Natural killer cell (primary cell): Measurements from ENCODE around the gene PSME2. TPM values are rescaled to one million over a fixed set of nuclear protein-coding genes. Genes with fewer than 3 reads are reported as not detected.

Experiments used
- ATAC-seq, 3 donors: fragments of 150-1000 bp in 2 of 3; fragments of 200-7000 bp in 1 of 3; cut with Tn5 transposase; 1 replicate in 1 of 3; 2 replicates in 2 of 3; pipeline ENCODE4 v1.10.0; 2021; ENCODE audit warnings: mild to moderate bottlenecking in 2 of 3, moderate library complexity in 2 of 3
- DNase-seq, 2 donors: peaks; one replicate each; pipeline versions ENCODE4 v3.0.0 to v3.0.0-alpha.2; 2013 to 2021; ENCODE audit warnings: mixed read lengths in 1 of 2
- H3K27ac ChIP-seq: one replicate; pipeline ENCODE4 v1.5.1; 2013; ENCODE audit warnings: mild to moderate bottlenecking, low read length
- H3K27me3 ChIP-seq: one replicate; pipeline ENCODE4 v1.6.1; 2013; ENCODE audit warnings: low read length; ENCODE audit not compliant: control insufficient read depth, insufficient read depth
- H3K36me3 ChIP-seq: one replicate; pipeline ENCODE4 v1.6.1; 2013; ENCODE audit warnings: low read length; ENCODE audit not compliant: control insufficient read depth, insufficient read depth
- H3K4me1 ChIP-seq: one replicate; pipeline ENCODE4 v1.6.1; 2013; ENCODE audit warnings: low read length; ENCODE audit not compliant: control insufficient read depth, insufficient read depth
- H3K4me3 ChIP-seq: one replicate; pipeline ENCODE4 v1.5.1; 2013; ENCODE audit warnings: low read length
- H3K9me3 ChIP-seq: one replicate; pipeline ENCODE4 v1.6.1; 2013; ENCODE audit warnings: low read length; ENCODE audit not compliant: control insufficient read depth, insufficient read depth
- H3K27ac Mint-ChIP-seq, 2 donors: one replicate each; pipeline ENCODE4 v1.8.0; 2022; ENCODE audit warnings: mild to moderate bottlenecking in 2 of 2, mixed read lengths in 2 of 2, moderate library complexity in 1 of 2
- H3K27me3 Mint-ChIP-seq, 2 donors: one replicate each; pipeline ENCODE4 v1.8.0; 2022; ENCODE audit warnings: low read depth in 2 of 2, mixed read lengths in 2 of 2
- H3K36me3 Mint-ChIP-seq: one replicate; pipeline ENCODE4 v1.8.0; 2022; ENCODE audit warnings: mixed read lengths
- H3K4me1 Mint-ChIP-seq, 2 donors: one replicate each; pipeline ENCODE4 v1.8.0; 2022; ENCODE audit warnings: mixed read lengths in 2 of 2
- H3K4me3 Mint-ChIP-seq: one replicate; pipeline ENCODE4 v1.8.0; 2022; ENCODE audit warnings: mild to moderate bottlenecking, moderate library complexity, mixed read lengths
- H3K9me3 Mint-ChIP-seq, 2 donors: one replicate each; pipeline ENCODE4 v1.8.0; 2022; ENCODE audit warnings: mixed read lengths in 2 of 2
- WGBS: methylation state at CpG from one replicate; pipeline ENCODE4 v1.1.7; 2013; ENCODE audit warnings: missing lambda C conversion rate; ENCODE audit not compliant: insufficient coverage; 5-methylcytosine and 5-hydroxymethylcytosine counted together
- intact Hi-C: fragments of 100-400 bp; cut with micrococcal nuclease; formaldehyde crosslinking; loops from one replicate; pipeline ENCODE4 v1.14.2; 2022
- total RNA-seq, 4 donors: library from RNA; stranded (reverse); fragments of 120-200 nt in 1 of 4; gene quantifications; one replicate each; pipeline versions ENCODE4 v1.2.3 to v1.2.4, GENCODE V29; 2013 to 2022
- TF ChIP-seq, protein P1 (sequence below): fragments of 200-600 bp; IDR thresholded peaks from one replicate; pipeline ENCODE4 v1.8.0; 2022; ENCODE audit warnings: antibody characterized with exemption

PSME2 gene
- total RNA-seq, 3 donors from 2014 or later (not counting 1 experiment from before 2014, with no cell fraction given): 193 to 237 (median 234) TPM

GRCh38 chr14:24123424-24124417, 22.7 kb downstream of the PSME2 start:
- intact Hi-C loops: no loop called here
- peaks cover 5% of the 10 kb centered on the region for H3K36me3 Mint-ChIP-seq
- ATAC-seq (peak in 1 of 3 donors; percentile 35), DNase-seq (no peak)
- Histone ChIP-seq H3K9me3 (no peaks in the 10 kb centered on the region), H3K4me3 (no peak overlapping the region), H3K27ac (no peak overlapping the region), H3K4me1 (no peaks in the 10 kb centered on the region), H3K27me3 (no peaks in the 10 kb centered on the region), H3K36me3 (peaks cover 38% of the 10 kb centered on the region)
- no peaks in the 10 kb centered on the region for H3K9me3 Mint-ChIP-seq
- no peak overlapping the region for H3K4me3 Mint-ChIP-seq
- WGBS: 86% methylated on average over 9 of the region's 9 CpGs
- TF ChIP-seq, protein P1, sequence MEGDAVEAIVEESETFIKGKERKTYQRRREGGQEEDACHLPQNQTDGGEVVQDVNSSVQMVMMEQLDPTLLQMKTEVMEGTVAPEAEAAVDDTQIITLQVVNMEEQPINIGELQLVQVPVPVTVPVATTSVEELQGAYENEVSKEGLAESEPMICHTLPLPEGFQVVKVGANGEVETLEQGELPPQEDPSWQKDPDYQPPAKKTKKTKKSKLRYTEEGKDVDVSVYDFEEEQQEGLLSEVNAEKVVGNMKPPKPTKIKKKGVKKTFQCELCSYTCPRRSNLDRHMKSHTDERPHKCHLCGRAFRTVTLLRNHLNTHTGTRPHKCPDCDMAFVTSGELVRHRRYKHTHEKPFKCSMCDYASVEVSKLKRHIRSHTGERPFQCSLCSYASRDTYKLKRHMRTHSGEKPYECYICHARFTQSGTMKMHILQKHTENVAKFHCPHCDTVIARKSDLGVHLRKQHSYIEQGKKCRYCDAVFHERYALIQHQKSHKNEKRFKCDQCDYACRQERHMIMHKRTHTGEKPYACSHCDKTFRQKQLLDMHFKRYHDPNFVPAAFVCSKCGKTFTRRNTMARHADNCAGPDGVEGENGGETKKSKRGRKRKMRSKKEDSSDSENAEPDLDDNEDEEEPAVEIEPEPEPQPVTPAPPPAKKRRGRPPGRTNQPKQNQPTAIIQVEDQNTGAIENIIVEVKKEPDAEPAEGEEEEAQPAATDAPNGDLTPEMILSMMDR: no peak
- no peaks in the 10 kb centered on the region for H3K4me1 Mint-ChIP-seq
- H3K27me3 Mint-ChIP-seq: no peaks in the 10 kb centered on the region
- H3K27ac Mint-ChIP-seq: peak overlapping the region; percentile 33 to 38

GRCh38 chr14:24122898-24123297, 23.5 kb downstream of the PSME2 start:
- Histone ChIP-seq H3K27ac (no peak overlapping the region), H3K27me3 (no peaks in the 10 kb centered on the region), H3K4me3 (no peak overlapping the region), H3K4me1 (no peaks in the 10 kb centered on the region), H3K36me3 (peaks cover 46% of the 10 kb centered on the region), H3K9me3 (no peaks in the 10 kb centered on the region)
- Mint-ChIP-seq H3K36me3 (peaks cover 6% of the 10 kb centered on the region), H3K4me3 (no peak overlapping the region), H3K27me3 (no peaks in the 10 kb centered on the region), H3K27ac (no peak overlapping the region), H3K9me3 (no peaks in the 10 kb centered on the region), H3K4me1 (no peaks in the 10 kb centered on the region)
- ATAC-seq (no peak), DNase-seq (no peak)
- TF ChIP-seq, protein P1: no peak
- WGBS: 92% methylated on average over 8 of the region's 8 CpGs
- intact Hi-C loops: no loop called here

GRCh38 chr14:24122416-24122815, 24.0 kb downstream of the PSME2 start:
- DNase-seq (no peak), ATAC-seq (no peak)
- Histone ChIP-seq H3K36me3 (peaks cover 51% of the 10 kb centered on the region), H3K4me1 (no peaks in the 10 kb centered on the region), H3K9me3 (no peaks in the 10 kb centered on the region), H3K4me3 (no peak overlapping the region), H3K27ac (no peak overlapping the region), H3K27me3 (no peaks in the 10 kb centered on the region)
- TF ChIP-seq, protein P1: no peak
- Mint-ChIP-seq H3K27me3 (no peaks in the 10 kb centered on the region), H3K4me3 (no peak overlapping the region), H3K9me3 (no peaks in the 10 kb centered on the region), H3K4me1 (no peaks in the 10 kb centered on the region), H3K27ac (no peak overlapping the region), H3K36me3 (peaks cover 6% of the 10 kb centered on the region)
- 77% methylated on average over 4 of the region's 4 CpGs for WGBS
- intact Hi-C loops: no loop called here
